ENCODE data around the gene CSF3R.

DNA sequence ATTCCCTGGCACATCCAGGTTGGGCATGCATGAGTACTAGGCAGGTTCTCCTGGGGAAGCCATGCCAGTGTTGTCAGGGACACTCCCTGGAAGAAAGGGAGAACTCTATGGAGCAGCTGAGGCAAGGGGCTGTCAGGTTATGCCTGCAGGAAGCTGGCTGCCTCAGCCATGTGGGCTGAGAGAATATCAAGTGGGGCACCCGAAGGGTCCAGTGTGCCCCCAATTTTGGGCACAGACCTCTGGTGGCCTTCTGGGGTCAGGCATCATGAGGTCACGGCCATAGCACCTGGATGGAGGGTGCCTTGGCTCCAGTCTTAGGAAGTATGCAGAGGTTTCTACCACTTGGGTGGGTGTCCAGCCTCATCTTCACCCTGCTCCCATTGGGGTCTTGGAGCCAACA is 2.6 kb downstream of the CSF3R start:
- no peak for TF ChIP-seq POLR2A (IDR thresholded peaks at IDR 0.05)
- no peak for TF ChIP-seq CTCF (IDR thresholded peaks at IDR 0.05)
